SU-DHL-6 (cell line): Measurements from ENCODE around the gene PRKCZ.

Source experiments
- H2AFZ ChIP-seq: fragments of 200-600 bp; sonication (generic); 2 replicates; pipeline ENCODE4 v1.6.1; 2014; ENCODE audit warnings: low read depth, mild to moderate bottlenecking, moderate library complexity, mixed read lengths, antibody characterized with exemption, low read length; ENCODE audit not compliant: severe bottlenecking
- H3F3A ChIP-seq: fragments of 200-600 bp; shearing (Covaris generic); 2 replicates; pipeline ENCODE4 v1.6.0; 2016; ENCODE audit warnings: antibody characterized with exemption, mild to moderate bottlenecking; ENCODE audit not compliant: insufficient read depth
- H3K27ac ChIP-seq: fragments of 200-600 bp; sonication (generic); 2 replicates; pipeline ENCODE4 v1.5.1; 2016; ENCODE audit warnings: low read depth, mild to moderate bottlenecking, low read length, moderate library complexity, mixed read lengths
- H3K27me3 ChIP-seq: fragments of 200-600 bp; sonication (generic), shearing (Covaris generic); 2 replicates; pipeline ENCODE4 v1.6.0; 2014; ENCODE audit warnings: mild to moderate bottlenecking, low read length
- H3K36me3 ChIP-seq: fragments of 200-600 bp; sonication (generic); 2 replicates; pipeline ENCODE4 v1.6.1; 2014; ENCODE audit warnings: mild to moderate bottlenecking, low read length, mixed read lengths
- H3K4me2 ChIP-seq: fragments of 300-600, 200-600 bp; shearing (Covaris generic), sonication (generic); 2 replicates; pipeline ENCODE4 v1.6.0; 2014; ENCODE audit warnings: low read length, low read depth, mild to moderate bottlenecking; ENCODE audit not compliant: poor library complexity, severe bottlenecking
- H3K4me3 ChIP-seq: fragments of 200-600 bp; sonication (generic); 2 replicates; pipeline ENCODE4 v1.5.1; 2014; ENCODE audit warnings: antibody characterized with exemption, low read length, mild to moderate bottlenecking, mixed read lengths; ENCODE audit not compliant: insufficient read depth, poor library complexity, severe bottlenecking
- H3K79me2 ChIP-seq: fragments of 200-600 bp; sonication (generic); 2 replicates; pipeline ENCODE4 v1.6.1; 2014; ENCODE audit warnings: mild to moderate bottlenecking, low read length, moderate library complexity; ENCODE audit not compliant: insufficient read depth
- H3K9ac ChIP-seq: fragments of 200-600 bp; sonication (generic); 2 replicates; pipeline ENCODE4 v1.7.0; 2014; ENCODE audit warnings: mild to moderate bottlenecking, low read length
- H3K9me2 ChIP-seq: fragments of 200-600 bp; sonication (generic); replicated peaks from 2 replicates; pipeline ENCODE4 v1.6.1; 2014; ENCODE audit warnings: low read length; ENCODE audit not compliant: insufficient read depth
- H3K9me3 ChIP-seq: fragments of 200-600 bp; sonication (generic); 2 replicates; pipeline ENCODE4 v1.6.1; 2014; ENCODE audit warnings: low read length, mixed read lengths; ENCODE audit not compliant: insufficient read depth
- H4K20me1 ChIP-seq: fragments of 200-600 bp; sonication (generic); 2 replicates; pipeline ENCODE4 v1.6.1; 2014; ENCODE audit warnings: low read depth, mild to moderate bottlenecking, antibody characterized with exemption, low read length, moderate library complexity, mixed read lengths
- EZH2phosphoT487 ChIP-seq: fragments of 200-600 bp; sonication (generic), shearing (Covaris generic); conservative IDR thresholded peaks from 2 replicates; pipeline ENCODE4 v1.6.1; 2018; ENCODE audit warnings: mild to moderate bottlenecking, antibody characterized with exemption, low read length, moderate library complexity, mixed read lengths
- TF ChIP-seq, protein P1 (sequence below): fragments of 200-600 bp; sonication (generic); IDR thresholded peaks from one replicate; pipeline ENCODE4 v1.5.1; 2017; ENCODE audit warnings: antibody characterized with exemption, mild to moderate bottlenecking, low read length, moderate library complexity; ENCODE audit not compliant: insufficient read depth, poor library complexity, severe bottlenecking

PRKCZ gene

DNA sequence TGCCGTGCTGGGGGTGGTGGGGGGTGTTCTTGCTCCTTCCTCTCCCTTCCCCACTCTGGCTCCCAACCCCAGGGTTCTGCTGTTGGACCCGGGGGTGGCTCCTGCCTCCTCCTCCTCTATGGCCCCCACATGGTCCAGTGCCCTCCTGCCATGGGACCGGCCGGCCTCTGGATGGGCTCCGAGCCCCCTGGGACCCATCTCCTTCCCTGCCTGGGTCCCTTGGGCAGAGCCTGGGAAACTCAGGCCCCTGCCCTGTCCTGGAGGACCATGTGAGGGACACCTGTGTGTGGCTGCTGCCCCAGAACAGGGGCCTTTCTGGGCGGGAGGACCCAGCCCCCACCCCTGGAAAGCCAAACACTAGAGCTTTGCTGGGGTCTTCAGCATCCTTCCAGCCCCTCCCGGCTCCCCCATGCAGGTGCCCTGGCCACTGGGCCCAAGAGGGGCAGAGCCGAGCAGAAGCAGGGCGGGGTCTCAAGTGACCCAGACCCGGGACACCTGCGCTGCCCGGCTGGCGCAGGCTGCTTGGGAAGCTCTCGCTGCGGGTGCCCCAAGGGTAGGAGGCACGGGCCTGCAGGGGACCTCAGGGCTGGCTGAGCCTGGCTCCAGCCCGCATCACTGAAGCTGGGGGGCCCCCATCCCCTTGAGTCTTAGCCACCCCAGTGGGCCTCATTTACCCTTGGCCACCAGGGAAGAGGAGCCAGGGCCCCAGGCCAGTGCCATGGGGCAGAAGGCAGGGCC lies 146.9 kb downstream of the PRKCZ start:
- H3K9ac ChIP-seq = no peak overlapping the region

DNA sequence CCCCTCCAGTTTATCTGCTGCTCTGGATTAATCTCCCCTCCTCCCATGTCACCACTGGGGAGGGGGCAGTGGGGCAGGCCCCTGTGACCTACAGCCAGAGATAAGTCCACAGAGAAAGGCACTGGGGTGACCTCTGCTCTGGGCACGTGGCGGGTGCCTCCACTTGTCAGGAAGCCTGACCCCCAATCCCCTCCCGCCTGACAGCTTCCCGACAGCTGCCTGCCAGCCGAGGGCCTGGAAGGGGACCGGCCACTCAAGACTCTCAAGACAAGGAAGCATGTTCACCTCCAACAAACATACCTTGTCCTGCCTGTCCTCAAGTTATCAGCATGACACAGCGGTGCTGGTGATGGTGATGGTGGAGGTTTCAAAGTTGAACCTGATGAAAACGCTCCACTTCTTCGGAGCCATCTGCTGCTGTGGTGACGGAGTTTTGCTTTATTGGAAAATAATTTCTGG lies 147.5 kb downstream of the PRKCZ start:
- no peaks in the 10 kb centered on the region for H3K9me2 ChIP-seq
- no peak overlapping the region for H3K9ac ChIP-seq
- H3F3A ChIP-seq = no peaks in the 10 kb centered on the region
- no peaks in the 10 kb centered on the region for H4K20me1 ChIP-seq
- no peak overlapping the region for H3K4me2 ChIP-seq
- H3K9me3 ChIP-seq = no peaks in the 10 kb centered on the region
- H3K27me3 ChIP-seq = no peaks in the 10 kb centered on the region
- no peak overlapping the region for H3K4me3 ChIP-seq
- TF ChIP-seq, protein P1, sequence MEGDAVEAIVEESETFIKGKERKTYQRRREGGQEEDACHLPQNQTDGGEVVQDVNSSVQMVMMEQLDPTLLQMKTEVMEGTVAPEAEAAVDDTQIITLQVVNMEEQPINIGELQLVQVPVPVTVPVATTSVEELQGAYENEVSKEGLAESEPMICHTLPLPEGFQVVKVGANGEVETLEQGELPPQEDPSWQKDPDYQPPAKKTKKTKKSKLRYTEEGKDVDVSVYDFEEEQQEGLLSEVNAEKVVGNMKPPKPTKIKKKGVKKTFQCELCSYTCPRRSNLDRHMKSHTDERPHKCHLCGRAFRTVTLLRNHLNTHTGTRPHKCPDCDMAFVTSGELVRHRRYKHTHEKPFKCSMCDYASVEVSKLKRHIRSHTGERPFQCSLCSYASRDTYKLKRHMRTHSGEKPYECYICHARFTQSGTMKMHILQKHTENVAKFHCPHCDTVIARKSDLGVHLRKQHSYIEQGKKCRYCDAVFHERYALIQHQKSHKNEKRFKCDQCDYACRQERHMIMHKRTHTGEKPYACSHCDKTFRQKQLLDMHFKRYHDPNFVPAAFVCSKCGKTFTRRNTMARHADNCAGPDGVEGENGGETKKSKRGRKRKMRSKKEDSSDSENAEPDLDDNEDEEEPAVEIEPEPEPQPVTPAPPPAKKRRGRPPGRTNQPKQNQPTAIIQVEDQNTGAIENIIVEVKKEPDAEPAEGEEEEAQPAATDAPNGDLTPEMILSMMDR = no peak
- TF ChIP-seq EZH2phosphoT487 = no peak
- no peak overlapping the region for H3K27ac ChIP-seq
- no peaks in the 10 kb centered on the region for H3K36me3 ChIP-seq
- H3K79me2 ChIP-seq = no peaks in the 10 kb centered on the region
- H2AFZ ChIP-seq = no peak overlapping the region

More for the DNA sequence above, 146.9 kb downstream of the PRKCZ start:
- no peaks in the 10 kb centered on the region for H3F3A ChIP-seq
- H4K20me1 ChIP-seq = no peaks in the 10 kb centered on the region
- H3K36me3 ChIP-seq = no peaks in the 10 kb centered on the region
- no peak overlapping the region for H3K4me2 ChIP-seq
- H3K79me2 ChIP-seq = no peaks in the 10 kb centered on the region
- TF ChIP-seq, protein P1 = no peak
- TF ChIP-seq EZH2phosphoT487 = no peak
- no peaks in the 10 kb centered on the region for H3K9me3 ChIP-seq
- H3K27ac ChIP-seq = no peak overlapping the region
- H3K27me3 ChIP-seq = no peaks in the 10 kb centered on the region
- no peaks in the 10 kb centered on the region for H3K9me2 ChIP-seq
- no peak overlapping the region for H3K4me3 ChIP-seq
- H2AFZ ChIP-seq = no peak overlapping the region

DNA sequence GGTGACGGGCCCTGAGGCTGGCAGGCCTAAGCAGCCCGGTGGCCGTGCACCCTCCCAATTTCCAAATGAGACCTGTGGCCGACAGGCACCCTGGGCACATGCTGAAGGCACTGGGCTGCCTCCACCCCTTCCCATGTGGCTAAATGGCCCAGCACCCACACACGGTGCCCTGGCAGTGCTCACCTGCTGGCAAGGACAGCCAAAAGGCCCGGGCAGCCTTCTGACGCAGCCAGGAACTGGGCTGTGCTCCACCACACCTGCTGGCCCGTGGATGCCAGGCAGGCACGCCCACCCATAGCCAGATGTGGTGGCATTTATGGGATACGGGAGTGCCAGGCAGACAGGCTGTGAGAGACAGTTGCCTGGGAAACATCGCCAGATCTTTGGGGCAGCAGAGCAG lies 148.4 kb downstream of the PRKCZ start:
- Histone ChIP-seq H3K4me3 (no peak overlapping the region), H4K20me1 (no peaks in the 10 kb centered on the region), H3K4me2 (no peak overlapping the region), H3F3A (no peaks in the 10 kb centered on the region), H2AFZ (no peak overlapping the region), H3K9me2 (no peaks in the 10 kb centered on the region), H3K27me3 (no peaks in the 10 kb centered on the region), H3K27ac (no peak overlapping the region), H3K9ac (no peak overlapping the region), H3K79me2 (no peaks in the 10 kb centered on the region), H3K9me3 (no peaks in the 10 kb centered on the region), H3K36me3 (no peaks in the 10 kb centered on the region)
- TF ChIP-seq, protein P1 = no peak
- TF ChIP-seq EZH2phosphoT487 = no peak
